Bone marrow (tissue), 2 donors: ENCODE data around the gene HDAC7.
"Not testable (repeated sequence)": the region's sequence is repeated elsewhere in the genome, so short reads cannot be mapped to it uniquely, and the experiment has no call there.

ENCODE experiments used
- DNase-seq, 2 donors: peaks; one replicate each; lab custom pipeline; 2025; lab: John Stamatoyannopoulos, UW

The HDAC7 gene

DNA sequence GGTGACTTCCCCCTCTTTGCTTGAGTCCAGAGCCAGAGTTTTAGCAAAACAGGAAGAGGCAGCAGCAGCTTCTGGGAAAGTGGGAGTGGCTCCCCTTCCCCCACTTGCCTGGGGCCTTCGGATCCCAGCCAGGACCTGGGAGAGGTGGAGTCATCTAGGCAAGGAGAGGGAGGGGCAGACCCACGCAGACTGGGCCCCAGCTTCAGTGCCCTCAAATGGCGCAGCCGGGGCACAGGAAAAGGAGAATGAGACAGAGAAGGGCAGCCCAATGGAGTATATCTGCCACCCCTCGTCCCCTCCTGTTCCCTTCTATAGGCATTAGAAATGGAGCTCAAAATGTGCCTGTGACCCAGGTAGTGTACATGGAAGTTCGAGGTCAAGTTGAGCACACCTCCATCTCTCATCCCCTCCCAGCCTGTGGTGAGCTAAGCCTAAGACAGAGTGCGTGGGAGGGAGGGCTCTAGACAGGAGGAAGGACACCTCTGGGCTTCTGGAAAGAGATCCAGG, 9.3 kb upstream of the HDAC7 start:
- DNase-seq, result no peak

DNA sequence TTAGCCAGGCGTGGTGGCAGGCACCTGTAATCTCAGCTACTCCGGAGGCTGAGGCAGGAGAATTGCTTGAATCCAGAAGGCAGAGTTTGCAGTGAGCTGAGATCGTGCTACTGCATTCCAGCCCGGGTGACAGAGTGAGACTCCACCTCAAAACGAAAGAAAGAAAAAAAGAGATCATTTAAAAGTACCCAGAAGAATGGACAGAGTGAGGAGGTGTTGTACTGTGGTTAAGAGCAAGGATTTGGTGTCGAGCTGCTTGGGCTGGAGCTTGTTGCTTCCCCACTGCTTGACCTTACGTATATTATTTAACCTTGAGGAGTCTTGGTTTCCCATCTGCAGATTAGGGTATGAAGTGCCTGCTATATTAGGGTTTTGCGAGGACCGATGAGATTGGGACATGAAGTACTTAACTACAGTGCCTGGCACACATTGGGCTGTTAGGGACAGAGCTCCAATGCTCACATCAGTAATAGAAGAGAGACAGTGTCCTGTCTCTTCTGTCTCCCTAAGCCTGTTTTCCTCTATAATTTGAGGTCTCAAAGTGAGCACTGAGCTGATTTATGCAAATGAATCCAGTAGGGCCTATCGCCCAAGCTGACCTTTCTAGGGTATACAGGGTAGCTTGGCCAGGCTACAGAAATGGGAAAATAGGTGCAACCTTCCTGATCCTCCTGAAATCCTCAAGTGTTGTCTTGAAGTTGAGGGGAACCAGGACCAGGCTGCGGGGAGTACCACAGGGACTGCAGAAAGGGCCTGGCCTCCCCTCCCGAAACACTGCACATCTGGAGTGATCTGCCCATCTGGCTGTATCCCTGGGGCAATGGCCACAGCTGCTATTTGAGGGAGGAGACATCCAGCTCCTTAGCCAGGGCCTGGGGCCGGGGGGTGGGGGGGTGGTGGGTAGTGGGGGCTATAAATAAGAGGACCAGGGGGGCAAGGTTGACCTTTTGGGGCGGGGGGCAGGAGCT, 8.6 kb upstream of the HDAC7 start:
- DNase-seq, result no peak

DNA sequence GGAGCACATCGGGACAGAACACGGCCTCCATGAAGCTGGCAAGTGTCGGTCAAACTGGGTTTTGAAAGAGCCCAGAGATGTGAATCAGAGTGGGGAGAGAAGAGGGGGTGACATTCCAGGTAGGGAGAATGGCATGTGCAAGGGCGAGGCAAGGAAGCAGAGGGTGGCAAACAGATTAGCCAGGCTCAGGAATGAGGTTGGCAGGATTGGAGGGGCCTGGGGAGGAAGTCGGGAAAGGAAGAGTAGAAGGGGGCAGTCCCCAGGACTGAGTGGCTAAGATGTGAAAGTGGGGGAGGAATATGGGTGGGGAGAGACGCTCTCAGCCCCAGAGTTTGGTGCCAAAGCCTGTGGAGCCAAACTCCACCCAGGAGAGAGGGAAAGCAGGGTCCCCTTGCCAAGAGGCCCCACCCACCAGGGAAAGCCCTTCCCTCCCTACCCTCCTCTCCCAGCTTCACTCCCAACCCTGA, 5.5 kb upstream of the HDAC7 start:
- DNase-seq, result no peak

GRCh38 chr12:47824635-47825034, 4.9 kb upstream of the HDAC7 start:
- no peak for DNase-seq

GRCh38 chr12:47824198-47824597, 4.5 kb upstream of the HDAC7 start:
- no peak for DNase-seq

GRCh38 chr12:47823422-47824086, 3.9 kb upstream of the HDAC7 start:
- no peak for DNase-seq

DNA sequence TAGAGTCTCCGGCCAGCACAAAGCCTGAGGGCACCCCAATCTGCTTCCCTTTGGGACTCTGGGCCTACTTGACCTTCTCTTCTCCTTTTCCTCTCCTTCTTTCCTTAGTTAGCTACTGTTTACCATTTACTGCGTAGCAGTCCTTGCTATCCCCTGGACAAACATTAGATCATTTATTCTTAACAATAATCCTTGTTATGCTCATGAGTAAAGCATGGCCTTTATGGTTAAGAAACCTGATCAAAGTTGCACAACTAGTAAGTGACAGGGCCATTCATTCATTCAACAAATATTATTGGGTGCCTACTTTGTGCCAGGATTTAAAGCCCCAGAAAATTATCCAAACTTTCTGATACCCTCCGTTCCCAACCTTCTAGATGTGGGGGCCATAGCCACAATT, 3.2 kb upstream of the HDAC7 start:
- DNase-seq, result no peak

DNA sequence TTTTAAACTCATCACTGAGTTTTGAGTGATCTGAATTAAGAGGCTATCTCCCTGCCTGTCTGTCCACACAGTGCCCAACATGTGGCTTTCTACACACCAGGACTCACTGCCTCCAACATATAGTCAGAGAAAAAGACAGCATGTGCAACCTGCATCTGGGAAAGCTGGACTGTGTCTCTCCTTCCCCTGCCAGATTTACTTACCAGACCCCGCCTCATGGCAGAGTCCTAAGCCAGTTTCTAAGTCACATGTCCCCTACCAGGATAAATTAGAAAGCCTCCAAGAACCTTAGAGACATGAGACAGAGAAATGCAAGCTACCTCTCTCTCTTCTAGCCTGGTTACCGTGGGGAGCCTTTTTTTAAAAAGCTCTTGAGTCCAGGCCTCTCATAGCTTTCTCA, 2.7 kb upstream of the HDAC7 start:
- DNase-seq, result no peak

DNA sequence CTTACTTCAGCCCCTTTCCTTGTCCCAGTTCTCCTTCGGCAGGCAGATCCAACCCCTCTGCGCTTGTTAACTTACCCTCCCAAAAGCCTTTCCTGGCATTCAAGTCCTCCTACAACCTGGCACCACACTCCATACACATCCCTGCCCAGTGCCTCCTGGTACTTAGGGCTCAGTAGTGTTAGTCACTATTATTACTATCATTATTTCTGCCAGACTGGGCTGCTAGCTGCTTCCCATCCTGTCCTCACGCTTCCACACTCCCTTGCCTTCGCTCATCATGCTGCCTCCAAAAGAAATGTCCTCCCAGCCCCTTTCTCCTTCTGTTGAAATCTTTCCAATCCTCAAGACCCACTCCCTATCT, 1.6 kb upstream of the HDAC7 start:
- no peak for DNase-seq

GRCh38 chr12:47820631-47821345, 1.1 kb upstream of the HDAC7 start:
- DNase-seq, result no peak

- DNase-seq, result peak in 1 of 2 donors; percentile 26
Measured at GRCh38 chr12:47819138-47819895, 386 bp downstream of the HDAC7 start.

DNA sequence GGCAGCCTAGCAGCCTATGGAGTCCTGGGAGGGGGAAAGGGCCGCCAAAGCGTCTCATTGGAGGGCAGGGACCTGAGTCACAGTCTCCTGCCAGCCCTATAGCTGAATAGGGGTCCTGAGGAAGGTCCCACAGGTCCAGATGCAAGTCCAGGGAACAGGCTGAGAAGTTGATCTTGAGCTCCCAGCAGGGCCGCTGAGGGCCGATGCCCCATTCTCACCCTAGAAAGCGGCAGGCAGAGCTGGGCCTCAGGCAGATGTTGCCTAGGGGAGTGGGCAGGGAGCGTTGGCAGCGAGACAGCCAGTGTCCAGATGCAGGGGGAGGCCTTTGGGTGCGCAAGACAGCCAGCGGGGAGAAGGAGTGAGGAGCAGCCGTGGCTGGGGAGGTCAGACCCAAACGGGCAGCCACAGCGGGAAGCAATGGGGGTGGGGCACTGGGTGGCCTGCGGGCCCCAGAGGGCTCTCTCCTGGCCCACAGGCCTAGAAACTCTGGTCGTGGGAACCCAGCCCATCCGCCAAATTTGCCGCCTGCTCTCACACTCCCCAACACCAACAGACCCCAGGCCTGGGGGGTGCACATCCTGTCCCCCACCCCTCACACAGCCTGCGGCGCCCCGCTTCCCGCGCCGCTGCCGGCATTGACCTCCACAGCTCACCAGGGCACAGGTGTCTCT, 1.1 kb downstream of the HDAC7 start:
- no peak for DNase-seq

DNA sequence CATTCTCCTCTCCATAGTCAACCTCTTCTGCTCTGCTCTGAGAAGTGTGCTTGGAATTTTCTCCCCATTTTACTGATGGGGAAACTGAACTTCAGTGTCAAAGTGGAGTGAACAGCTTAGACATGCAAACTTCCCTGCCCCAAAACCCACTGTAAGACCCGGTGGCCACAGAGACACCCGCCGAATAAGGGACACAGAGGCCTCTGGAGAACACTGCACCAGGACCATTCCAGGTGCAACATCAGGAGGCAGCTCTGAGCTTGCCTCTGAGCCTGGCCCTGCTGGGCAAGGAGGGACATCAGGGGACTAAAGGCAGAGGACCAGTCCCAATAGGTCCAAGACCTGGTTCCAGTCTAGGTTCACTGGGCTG, 1.7 kb downstream of the HDAC7 start:
- DNase-seq, result no peak

GRCh38 chr12:47817272-47818006, 2.3 kb downstream of the HDAC7 start:
- peak in 1 of 2 donors; percentile 28 for DNase-seq

DNA sequence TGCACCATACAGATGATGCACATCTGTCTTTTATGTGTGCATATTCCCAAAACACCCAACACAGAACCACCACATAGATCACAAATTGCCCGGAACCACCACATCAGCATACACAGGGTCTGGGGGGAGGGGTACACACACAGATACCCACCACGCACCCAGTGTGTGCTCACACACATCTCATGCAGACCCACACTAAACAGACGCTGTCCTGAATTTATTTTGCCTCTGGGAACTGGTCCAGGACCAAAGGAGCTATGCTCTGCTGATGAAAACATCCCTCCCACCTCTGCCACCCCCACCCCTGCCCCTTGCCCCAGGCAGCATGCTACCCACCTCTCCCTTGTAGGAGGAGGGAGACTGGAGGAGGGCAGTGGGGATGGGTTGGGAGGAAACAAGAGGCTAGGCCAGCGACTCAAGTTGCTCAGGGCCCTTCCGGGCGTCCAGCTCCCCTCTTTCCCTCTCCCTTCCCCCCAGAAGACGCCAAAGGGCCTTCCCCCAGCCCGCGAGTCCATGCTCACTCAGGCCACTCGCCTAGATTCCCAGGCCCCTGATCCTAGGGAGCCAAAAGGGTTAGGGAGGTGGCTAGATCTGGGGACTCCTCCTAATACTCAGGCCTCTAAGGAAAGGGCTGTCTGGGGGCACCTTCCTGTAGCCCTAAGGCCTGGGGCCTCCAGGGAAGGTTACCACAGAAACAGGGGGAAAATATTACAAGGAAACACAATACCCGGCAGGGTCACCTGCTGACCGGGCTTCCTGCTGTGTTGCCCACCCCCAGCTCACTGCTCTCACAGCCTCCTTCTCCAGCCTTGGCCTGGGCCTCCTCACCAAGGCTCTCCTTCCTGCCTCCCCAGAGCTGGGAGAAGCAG, 3.1 kb downstream of the HDAC7 start:
- no peak for DNase-seq

DNA sequence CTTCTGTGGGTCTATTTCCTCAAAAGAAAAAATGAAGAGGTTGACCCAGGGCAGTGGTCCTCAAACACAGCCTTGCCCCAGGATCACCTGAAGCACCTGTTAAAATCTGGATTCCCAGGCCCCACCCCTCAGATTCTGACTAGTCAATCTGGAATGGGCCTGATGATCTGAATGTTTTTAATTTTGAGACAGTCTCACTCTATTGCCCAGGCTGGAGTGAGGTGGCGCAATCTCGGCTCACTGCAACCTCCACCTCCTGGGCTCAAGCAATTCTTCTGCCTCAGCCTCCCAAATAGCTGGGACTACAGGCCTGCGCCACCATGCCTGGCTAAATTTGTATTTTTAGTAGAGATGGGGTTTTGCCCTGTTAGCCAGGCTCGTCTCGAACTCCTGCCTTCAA, 4.3 kb downstream of the HDAC7 start:
- DNase-seq, result not testable (repeated sequence)

DNA sequence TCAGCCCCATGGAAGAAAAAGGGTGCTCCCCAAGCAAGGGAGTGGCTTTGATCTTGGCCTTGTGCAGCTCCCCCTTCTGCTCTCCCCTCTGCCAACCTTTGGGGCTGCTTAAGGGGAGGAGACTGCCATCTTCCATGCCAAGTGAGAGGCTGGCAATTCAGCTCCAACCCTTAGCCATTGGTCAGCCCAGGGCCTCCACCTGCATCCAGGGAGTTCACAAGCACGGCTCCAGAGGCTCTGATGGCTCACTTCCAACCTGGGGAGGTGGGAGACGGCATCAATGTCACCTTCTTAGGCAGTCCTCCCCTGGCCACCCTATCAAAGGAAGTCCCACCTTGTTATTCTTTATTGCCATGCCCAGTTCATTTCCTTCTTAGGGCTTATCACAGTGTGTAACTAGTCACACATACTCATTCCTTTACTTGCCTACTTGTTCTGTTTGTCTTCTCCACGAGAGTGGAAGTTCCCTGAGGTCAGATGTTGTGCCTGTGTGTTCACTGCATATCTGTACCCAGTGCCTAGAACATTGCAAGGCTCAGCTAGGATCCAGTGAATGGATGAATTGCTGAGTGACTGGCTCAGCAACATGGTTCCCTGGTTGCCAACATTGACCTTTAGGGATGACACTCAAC, 5.0 kb downstream of the HDAC7 start:
- no peak for DNase-seq

GRCh38 chr12:47813511-47814196, 6.0 kb downstream of the HDAC7 start:
- DNase-seq, result peak; percentile 59 to 77
